ENCODE measurements around the gene VILL.

- TF ChIP-seq POLR2A (IDR thresholded peaks at IDR 0.05; ENCODE audit: low read depth, low read length) (no peak), TAF1 (IDR thresholded peaks at IDR 0.05; ENCODE audit: borderline replicate concordance, low read depth, low read length) (no peak), POLR2AphosphoS5 (IDR thresholded peaks at IDR 0.05; ENCODE audit: low read depth, low read length) (no peak)
Measured at GRCh38 chr3:38011111-38011510, 20.5 kb downstream of the VILL start.

Measured in GM12892 (cell line).